ENCODE measurements around the gene GNGT1. TPM values are rescaled to one million over a fixed set of nuclear protein-coding genes. Genes with fewer than 3 reads are reported as not detected.
"Not testable (repeated sequence)": the region's sequence is repeated elsewhere in the genome, so short reads cannot be mapped to it uniquely, and the experiment has no call there.

The GNGT1 gene
- total and polyA plus RNA-seq, 2 donors (not counting 3 experiments of a cell fraction or from before 2014, with no cell fraction given) = not detected

GRCh38 chr7:93914581-93915066, 8.3 kb downstream of the GNGT1 start:
- DNase-seq (ENCODE audit: low read depth, low spot score) (peak; percentile 81), FAIRE-seq (peak; percentile 47)
- Histone ChIP-seq H3K27ac (ENCODE audit: insufficient read depth, low read depth, low read length) (peak overlapping the region; percentile 65), H2AFZ (ENCODE audit: low read depth, low read length) (no peak overlapping the region), H3K9ac (replicated peaks; ENCODE audit: extremely low read depth, insufficient read depth, low read length) (no peak overlapping the region), H3K9me3 (replicated peaks; ENCODE audit: control insufficient read depth, insufficient read depth, low read length) (no peaks in the 10 kb centered on the region), H4K20me1 (replicated peaks; ENCODE audit: control insufficient read depth, extremely low read depth, insufficient read depth, low read length) (no peaks in the 10 kb centered on the region), H3K4me2 (ENCODE audit: insufficient read depth, low read length) (peak overlapping the region; percentile 89), H3K9me1 (replicated peaks; ENCODE audit: control insufficient read depth, extremely low read depth, insufficient read depth, low read length) (no peaks in the 10 kb centered on the region), H3K27me3 (ENCODE audit: control insufficient read depth in 2 of 2, insufficient read depth in 2 of 2, low read length in 2 of 2) (no peaks in the 10 kb centered on the region), H3K4me1 (ENCODE audit: control insufficient read depth, extremely low read depth, insufficient read depth, low read length) (peaks cover 61% of the 10 kb centered on the region), H3K4me3 (replicated peaks in 1 of 3; ENCODE audit: insufficient read depth in 1 of 3, low read depth in 1 of 3, low read length in 3 of 3) (peak overlapping the region in 1 of 3 experiments; percentile 53), H3K36me3 (ENCODE audit: control insufficient read depth in 2 of 2, extremely low read depth in 1 of 2, insufficient read depth in 2 of 2, low read length in 2 of 2) (no peaks in the 10 kb centered on the region), H3K79me2 (ENCODE audit: control insufficient read depth, insufficient read depth, low read length) (no peaks in the 10 kb centered on the region)
- no peak for TF ChIP-seq MYC (IDR thresholded peaks at IDR 0.05; ENCODE audit: low read depth, low read length)
- TF ChIP-seq MAX (IDR thresholded peaks at IDR 0.05; ENCODE audit: insufficient read depth, insufficient read length) = no peak
- no peak for TF ChIP-seq EZH2 (IDR thresholded peaks at IDR 0.05; ENCODE audit: borderline replicate concordance, low read depth, low read length, severe bottlenecking)
- peak; percentile 73 for TF ChIP-seq JUN (IDR thresholded peaks at IDR 0.05; ENCODE audit: borderline replicate concordance, insufficient read depth, insufficient read length, low read depth)
- no peak for TF ChIP-seq CTCF (IDR thresholded peaks at IDR 0.05; ENCODE audit: extremely low read depth in 1 of 2, insufficient read depth in 1 of 2, low read depth in 1 of 2, low read length in 2 of 2)
- TF ChIP-seq GATA2 (IDR thresholded peaks at IDR 0.05; ENCODE audit: insufficient read depth, insufficient read length, low read depth, low read length) = peak; percentile 75
- peak; percentile 24 for TF ChIP-seq POLR2AphosphoS5 (IDR thresholded peaks at IDR 0.05; ENCODE audit: insufficient read depth, low read depth, low read length)
- peak; percentile 63 for TF ChIP-seq FOS (IDR thresholded peaks at IDR 0.05; ENCODE audit: borderline replicate concordance, insufficient read depth, low read length)
- TF ChIP-seq POLR2A (IDR thresholded peaks at IDR 0.05; ENCODE audit: low read depth, low read length) = no peak
- intact Hi-C loops (cut with micrococcal nuclease) (loop anchor here (1.0 to 5.0 kb wide), 2 partner anchors 8 to 33 kb away; no protein-coding TSS in a partner anchor), dilution Hi-C loops (cut with MboI; ENCODE audit: extremely low pct_ligation_motif_present, low sequenced_read_pairs) (no loop called here)
- POLR2A ChIA-PET = no interaction called here
- CTCF ChIA-PET = interaction anchor here (0.8 to 1.4 kb wide), 5 partner anchors 12 to 308 kb away, joined by 3 to 12 read pairs (median 4); no protein-coding TSS in a partner anchor
- BruUV-seq (replicated peaks) = no TSS peak

GRCh38 chr7:93915206-93915842, 9.0 kb downstream of the GNGT1 start:
- dilution Hi-C loops (cut with MboI; ENCODE audit: extremely low pct_ligation_motif_present, low sequenced_read_pairs) = not testable (repeated sequence)

More at GRCh38 chr7:93915206-93915842, 9.0 kb downstream of the GNGT1 start:
- H3K27me3 ChIP-seq (ENCODE audit: control insufficient read depth in 2 of 2, insufficient read depth in 2 of 2, low read length in 2 of 2); FAIRE-seq; H3K36me3 ChIP-seq (ENCODE audit: control insufficient read depth in 2 of 2, extremely low read depth in 1 of 2, insufficient read depth in 2 of 2, low read length in 2 of 2); H4K20me1 ChIP-seq (replicated peaks; ENCODE audit: control insufficient read depth, extremely low read depth, insufficient read depth, low read length); H3K9me3 ChIP-seq (replicated peaks; ENCODE audit: control insufficient read depth, insufficient read depth, low read length); POLR2A ChIA-PET; BruUV-seq (replicated peaks); H3K79me2 ChIP-seq (ENCODE audit: control insufficient read depth, insufficient read depth, low read length); H3K9me1 ChIP-seq (replicated peaks; ENCODE audit: control insufficient read depth, extremely low read depth, insufficient read depth, low read length); intact Hi-C loops (cut with micrococcal nuclease); H3K9ac ChIP-seq (replicated peaks; ENCODE audit: extremely low read depth, insufficient read depth, low read length); H2AFZ ChIP-seq (ENCODE audit: low read depth, low read length); H3K4me3 ChIP-seq (replicated peaks in 1 of 3; ENCODE audit: insufficient read depth in 1 of 3, low read depth in 1 of 3, low read length in 3 of 3); DNase-seq (ENCODE audit: low read depth, low spot score): not testable (repeated sequence)
- Histone ChIP-seq H3K4me2 (ENCODE audit: insufficient read depth, low read length) (peak overlapping the region; percentile 89), H3K4me1 (ENCODE audit: control insufficient read depth, extremely low read depth, insufficient read depth, low read length) (peaks cover 57% of the 10 kb centered on the region), H3K27ac (ENCODE audit: insufficient read depth, low read depth, low read length) (peak overlapping the region; percentile 65)
- CTCF ChIA-PET = interaction anchor here (0.8 to 1.4 kb wide), 5 partner anchors 12 to 307 kb away, joined by 3 to 12 read pairs (median 4); no protein-coding TSS in a partner anchor

Measured in endothelial cell of umbilical vein (primary cell).